ENCODE data around the gene VGLL4.
A peak's percentile ranks its signal among the peaks of the same experiment; 100 is the strongest.
"Not testable (repeated sequence)": the region's sequence is repeated elsewhere in the genome, so short reads cannot be mapped to it uniquely, and the experiment has no call there.

The VGLL4 gene

DNA sequence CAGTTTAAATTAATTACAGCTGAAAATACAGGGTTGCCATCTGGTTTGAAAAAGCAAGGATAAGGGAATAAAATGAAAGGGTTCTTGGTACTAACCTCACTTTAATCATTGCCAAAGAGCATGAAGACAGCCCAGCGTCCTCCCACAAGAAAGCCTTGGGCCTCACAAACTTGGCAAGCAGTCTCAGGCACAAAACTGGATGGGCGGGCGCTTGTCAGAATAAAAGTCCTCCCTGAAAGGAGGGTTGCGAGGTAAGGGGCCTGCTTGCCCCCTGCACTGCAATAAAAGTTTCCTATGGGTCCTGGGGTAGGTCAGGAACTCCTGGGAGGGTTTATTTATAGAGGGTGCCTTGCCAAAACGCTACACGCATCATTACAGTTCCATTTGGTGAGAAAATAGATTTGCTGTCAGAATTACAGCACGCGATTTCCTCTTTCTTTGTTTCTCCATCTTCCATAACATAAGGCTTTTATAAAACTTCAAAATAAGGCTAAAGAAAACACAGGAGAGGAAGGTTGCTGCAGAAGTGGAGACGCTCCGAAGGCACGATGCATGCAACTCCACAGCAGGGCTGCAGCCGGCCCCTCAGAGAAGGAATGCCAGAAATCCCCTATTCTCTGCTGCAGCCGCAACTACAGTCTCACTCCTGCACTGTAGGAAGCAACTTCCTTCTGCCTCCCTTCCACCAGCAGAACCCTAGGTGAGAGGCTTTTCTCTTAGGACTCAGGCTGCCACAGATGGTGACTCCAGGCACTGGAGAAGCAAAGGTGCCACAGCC is 61.3 kb downstream of the VGLL4 start:
- DNase-seq = peak in 2 of 6 experiments; percentile 7 to 16

DNA sequence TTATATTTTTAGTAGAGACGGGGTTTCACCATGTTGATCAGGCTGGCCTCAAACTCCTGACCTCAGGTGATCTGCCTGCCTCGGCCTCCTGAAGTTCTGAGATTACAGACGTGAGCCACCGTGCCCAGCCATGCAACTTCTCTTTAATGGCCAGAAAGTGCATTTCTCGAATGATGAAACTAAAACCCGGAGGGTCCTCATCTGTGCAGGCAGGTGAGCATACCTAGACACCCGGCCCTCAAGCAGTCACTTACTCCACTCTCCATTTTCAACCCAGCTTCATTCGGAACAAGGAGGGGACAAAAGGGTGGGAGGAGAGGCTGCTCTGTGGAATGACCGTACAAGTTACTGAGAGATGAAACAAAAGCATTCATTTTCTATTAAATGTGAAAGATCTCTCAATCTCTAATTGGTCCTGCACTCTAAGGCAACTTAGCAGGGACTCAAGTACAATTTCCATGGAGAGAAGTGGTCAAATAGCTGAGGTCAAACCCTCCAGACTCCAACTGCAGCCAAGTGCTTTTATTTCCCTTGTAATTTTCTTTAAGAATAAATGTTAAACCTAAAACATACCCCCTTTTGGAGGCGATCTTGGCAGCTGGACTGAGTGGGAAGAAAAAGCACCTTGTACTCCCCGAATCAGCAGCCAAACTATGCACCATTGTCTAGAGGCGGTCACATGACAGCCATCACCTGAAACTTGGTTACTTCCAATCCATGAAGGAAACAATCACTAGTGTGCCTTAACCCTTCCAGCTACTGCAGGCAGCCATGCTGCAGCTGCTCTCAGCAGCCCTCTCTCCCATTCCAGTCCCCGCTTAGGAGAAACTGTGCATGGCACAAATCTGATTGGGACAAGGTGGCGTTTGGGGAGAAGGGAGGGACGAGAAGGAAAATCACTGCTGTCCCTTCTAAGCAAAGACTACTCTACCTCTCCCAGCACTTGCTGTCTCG is 62.2 kb downstream of the VGLL4 start:
- DNase-seq = no peak

DNA sequence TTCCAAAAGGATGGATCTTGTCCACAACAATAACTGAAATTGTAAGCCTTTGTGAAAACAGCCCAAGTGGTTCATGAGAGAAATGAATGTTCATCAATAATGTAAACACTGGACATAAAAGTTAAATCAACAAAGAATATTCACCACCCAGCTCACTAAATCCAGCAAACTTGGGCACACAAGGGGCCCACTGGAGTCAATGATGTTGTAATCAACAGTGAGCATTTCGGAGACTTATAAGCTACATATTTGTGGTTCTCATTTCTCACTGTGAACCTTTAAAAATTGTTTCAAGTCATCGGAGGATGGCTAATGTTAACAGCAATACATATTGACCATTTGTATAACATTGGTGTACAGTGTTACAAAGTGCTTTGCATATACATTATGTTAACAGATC is 63.1 kb downstream of the VGLL4 start:
- DNase-seq = no peak

DNA sequence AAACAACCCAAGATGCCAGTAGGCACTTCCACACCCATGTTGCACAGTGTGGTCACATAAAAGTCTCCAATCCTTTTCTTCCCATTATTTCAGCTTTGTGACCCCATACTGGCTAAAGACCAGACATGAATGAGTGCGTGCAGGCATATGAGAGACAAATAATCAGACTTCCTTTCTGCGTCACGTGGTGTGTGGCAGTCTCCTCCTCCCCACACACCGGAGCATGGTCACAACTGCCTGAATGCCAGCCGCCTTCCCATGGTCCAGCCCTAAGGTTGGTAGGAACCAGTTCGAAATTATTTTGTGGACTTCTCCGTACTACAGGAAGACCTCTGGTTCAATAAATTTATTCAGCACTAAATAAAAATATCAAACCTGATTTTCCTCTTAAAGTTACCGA is 65.5 kb downstream of the VGLL4 start:
- DNase-seq = no peak

DNA sequence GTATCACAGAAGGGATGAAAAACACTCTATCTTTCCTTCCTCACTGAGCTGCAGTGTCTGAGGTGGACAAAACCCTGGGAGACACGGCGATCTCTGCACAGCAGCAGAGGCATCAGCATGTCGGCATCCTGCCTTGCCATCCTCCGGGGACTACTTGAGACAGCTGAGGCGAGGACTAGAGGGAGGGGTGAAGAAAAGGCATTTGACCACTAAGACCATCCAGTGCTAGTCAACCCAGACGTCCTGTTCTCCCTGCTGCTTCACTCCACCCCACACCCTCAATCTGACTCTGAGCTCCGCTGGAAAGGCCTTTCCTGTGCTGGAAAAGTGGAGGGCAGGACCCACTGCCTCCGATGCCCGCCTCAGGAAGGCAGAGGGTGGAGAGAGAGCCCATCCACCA is 67.3 kb downstream of the VGLL4 start:
- DNase-seq = no peak

DNA sequence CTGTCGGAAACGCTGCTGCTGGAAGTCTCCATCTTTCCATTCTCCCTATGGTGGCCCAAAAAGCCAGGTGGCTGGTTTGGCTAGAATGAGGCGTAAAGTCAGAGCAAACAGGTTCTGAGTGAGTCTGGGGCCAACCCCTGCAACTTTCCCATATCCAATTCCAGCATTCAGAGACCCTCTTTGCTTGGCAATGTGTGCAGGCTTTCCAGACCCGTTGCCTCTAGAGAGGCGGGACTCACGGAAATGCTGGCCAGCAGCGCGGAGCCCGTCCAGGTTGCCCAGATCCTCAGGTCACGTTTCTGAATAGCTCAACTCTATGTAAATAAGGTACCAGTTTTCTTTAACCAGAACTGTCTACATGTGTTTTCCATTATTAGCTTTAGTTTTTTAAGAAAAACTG is 68.0 kb downstream of the VGLL4 start:
- DNase-seq = no peak

DNA sequence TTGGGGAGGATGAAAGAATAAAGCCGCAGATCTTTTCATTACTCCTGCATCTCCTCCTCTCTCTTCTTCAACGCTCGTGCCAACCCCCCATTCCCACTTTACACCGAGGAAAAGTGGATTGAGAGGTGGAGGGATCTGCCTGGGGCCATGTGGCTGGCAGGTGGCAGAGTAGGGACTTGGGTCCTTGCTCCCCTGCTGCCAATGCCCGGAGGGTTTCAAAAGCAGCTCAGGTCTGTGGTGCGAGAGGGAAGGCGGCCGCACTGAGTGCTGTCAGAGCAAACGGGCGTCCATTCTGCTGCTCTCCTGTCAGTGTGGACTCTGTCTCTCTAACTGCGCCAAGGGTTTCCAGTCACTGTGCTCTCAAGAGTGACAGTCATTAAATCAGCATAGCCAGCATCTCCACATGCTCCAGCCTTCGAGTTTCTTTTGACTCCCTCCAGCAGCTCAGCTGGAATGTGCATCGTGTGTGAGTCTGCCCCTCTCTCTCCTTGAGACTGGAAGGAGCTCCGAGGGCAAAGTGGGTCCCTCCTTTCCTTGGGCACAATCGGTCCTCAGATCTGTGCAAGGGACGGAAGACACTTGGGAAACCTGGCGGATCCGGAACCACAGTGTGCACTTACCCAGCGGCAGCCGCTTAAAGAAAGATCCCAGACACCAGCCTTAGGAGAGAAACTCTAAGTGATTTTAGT is 68.6 kb downstream of the VGLL4 start:
- no peak for DNase-seq

DNA sequence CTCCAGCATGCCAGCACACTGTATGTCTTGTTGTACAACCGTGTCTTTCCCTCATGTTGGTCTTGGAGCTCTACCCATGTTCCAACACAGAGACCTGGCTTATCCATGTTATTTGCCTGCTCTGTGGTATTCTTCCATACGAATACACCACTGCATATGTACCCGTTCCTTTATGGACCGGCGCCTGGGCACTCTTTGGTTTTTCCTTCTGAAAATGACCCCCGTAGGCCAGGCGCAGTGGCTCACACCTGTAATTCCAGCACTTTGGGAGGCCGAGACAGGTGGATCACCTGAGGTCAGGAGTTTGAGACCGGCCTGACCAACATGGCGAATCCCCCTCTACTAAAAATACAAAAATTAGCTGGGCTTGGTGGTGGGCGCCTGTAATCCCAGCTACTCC is 71.1 kb downstream of the VGLL4 start:
- not testable (repeated sequence) for DNase-seq

DNA sequence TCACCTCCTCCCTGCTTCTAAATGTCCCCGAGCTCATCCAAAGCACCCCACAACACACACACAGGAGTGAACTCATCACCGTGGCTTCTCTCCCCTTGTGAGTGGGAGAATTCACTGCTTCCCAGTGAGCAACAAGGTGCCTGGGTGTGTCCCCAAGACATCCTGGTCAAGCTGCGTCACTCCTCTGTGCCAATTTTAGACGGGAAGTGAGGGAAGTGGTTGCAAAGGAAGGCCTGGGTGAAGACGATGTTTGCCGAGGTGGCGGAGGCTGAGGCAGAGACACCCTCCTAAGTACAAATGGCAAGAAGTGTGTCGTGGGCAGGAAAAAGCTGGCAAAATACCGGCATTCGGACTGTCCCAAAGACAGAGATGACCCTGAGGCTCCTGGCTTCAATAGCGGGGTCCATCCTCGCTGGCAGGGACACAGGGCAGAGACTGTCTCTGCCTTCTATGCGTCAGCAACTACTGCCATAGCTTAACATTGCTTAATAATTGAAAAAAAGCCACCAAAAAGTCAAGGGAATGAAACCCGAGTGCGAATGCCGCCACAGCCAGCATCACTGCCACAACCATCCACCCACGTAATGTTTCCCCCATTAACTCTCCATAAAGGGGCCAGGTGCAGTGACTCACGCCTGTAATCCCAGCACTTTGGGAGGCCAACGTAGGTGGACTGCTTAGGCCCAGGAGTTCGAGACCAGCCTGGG is 72.8 kb downstream of the VGLL4 start:
- DNase-seq = no peak

DNA sequence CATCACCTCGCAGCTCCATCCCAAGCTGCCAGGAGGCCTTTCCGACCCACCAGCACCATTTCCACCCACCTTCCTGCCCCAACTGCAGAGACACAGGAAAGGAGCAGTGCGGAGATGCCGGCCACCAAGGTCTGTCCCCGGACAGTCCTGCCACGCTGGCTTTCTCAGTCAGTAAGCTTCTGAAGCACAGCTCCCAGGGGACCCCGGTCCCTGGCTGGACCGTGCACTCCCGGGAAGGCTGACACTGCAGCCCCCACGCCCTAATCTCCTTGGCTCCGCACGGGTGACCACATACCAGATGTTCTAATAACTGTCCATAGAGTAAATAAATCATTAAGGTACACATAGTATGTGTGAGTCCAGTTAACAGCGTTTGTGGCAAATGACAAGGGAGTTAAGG is 73.5 kb downstream of the VGLL4 start:
- no peak for DNase-seq

DNA sequence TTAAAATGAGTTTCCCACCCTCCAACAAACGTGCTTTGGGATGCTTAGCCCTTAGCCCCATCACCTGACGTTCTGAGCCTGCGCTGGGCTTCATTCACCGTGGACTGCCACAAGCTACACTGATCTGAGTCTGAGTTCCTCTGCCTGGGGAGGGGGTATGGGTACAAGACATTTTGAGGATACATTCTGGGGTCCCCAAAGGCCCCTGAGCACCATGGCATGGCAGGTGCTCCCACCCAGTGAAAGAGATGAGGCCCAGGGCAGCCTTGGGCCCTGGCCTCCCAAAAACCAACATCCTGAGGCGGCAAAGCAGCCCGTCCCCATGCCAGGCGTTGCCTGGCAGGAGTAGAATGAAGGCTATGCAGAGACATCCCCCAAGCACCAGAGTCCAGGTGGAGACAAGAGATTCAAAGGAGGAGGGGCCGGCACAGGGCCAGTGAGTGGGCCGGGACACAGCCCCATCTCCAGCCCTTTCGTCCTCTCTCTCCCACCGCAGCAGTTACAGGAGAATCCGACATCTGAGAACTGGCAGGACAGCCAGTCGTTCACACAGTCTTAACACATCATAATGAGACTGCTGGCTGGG is 74.5 kb downstream of the VGLL4 start:
- DNase-seq = no peak

DNA sequence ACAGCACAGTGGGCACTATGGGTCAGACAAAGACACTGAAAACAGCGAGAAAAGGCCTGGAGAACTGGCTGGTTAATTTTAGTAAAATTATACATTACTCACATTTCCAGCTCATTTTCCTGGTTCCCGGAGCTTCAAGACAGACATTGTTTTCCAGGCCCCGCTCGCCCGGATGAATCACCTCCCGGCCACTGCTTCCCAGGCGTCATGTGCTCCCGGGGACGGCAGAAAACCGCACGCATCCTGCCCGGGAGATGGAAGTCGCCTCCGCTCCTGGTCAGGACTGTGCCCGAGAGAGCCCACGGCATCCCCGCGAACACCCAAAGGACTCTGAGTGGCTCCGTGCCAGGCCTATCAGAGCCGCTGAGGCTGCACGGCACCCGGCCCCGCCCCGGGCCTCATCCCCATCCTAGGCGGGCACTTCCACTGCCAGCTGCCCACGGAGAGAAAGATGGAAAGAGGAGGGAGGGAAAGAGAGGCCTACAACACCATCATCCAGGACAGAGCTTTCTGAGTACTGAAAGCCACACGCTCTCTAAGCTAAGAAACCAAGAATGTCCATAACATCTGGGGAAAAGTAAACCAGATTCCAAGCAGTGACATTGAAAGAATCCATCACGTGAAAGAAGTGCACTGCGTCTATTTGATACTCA is 75.1 kb downstream of the VGLL4 start:
- DNase-seq = no peak

DNA sequence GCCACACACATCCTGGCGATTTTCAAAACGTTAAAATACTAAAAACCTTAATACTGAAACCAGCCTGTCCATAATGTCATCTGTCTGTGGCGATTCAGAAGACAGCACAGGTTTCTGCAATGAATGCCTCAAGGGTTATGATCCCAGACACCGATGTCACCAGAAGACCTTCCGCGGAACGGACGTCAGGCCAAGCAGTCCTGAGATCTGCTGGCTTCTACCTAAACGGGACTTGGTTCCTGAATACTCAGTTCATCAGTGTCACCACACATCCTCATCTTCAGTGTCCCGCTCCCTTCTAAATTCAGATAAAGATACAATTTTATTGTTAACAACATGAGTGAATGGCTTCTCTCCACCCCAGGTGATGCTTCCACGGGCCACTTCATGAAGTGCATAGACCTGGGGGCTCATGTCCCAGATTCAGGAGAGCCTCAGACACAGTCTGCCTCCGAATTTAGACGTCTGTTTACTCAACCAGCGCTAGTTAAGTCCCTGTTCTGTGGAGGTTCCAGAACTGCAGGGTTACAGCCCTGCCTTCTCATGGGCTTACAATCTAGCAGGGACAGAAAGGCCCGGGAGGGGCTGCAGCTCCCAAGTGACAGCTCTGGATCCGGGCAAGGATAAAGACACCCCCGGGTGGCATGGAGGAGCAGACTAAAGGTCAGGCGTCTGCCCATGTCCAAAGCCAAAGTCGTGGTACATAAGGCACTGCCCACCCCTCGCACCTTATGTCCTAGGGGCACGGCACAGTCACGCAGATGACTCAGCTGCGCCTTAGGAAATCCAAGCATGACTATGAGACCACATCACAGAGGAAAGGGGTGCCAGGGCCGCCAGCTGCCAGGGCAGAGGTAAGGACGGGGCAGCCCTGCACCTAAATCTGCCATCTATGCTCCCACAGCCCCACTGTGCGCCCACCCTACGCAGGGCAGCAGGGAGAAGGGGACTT is 75.9 kb downstream of the VGLL4 start:
- DNase-seq = no peak

DNA sequence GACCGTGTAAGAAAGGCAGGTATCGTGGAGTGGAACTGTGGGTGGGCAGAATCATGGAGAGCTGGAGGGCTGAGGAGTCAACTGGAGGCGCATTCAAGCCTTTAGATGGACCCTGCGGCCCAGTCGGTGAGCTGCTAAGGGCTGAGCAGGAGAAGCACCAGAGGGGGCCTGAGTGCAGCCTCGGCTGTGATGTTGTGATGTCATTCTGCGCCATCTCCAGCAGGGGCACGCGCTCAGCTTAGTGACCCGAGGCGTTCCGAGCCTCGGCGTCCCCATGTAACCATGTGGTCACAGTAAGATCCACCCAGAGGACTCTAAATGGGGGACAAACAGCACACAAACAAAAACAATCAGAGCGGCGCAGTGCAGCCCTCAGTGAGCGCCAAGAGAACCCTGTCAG is 76.8 kb downstream of the VGLL4 start:
- no peak for DNase-seq

DNA sequence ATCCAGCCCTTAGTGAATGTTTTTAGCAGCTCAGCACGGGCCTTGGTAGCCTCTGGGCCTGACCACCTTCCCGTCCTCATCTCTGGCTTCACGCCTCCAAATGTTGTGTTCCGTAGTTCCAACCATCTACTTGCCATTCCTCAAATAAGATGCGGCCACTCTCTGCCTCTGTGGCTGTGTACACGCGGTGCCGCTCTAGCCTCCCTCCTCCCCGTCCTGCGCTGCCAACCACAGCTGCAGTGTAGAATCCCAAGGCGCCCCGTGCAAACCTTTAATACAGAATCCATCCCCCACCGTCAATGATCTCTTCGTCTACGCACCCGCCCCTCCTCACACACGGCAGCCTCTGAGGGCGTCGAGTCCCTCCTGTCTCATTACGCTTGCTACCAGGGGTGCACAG is 77.2 kb downstream of the VGLL4 start:
- no peak for DNase-seq

DNA sequence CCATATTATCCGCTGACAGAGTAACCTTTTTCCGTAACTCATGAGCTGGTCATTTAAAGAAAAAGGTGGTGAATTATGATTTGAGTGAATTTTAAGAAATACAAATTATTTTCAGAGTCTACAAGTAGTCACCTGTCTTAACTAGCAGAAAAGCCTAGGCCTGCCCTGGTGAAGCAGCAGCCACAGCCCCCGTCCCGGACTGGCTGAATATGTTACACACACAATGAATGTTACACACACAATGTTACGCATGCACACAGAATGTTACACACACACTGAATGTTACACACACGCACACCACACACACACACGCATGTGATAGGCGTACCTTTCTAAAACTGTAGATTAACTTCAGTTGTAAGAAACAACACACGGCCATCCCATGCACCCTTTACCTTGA is 77.8 kb downstream of the VGLL4 start:
- DNase-seq = no peak

DNA sequence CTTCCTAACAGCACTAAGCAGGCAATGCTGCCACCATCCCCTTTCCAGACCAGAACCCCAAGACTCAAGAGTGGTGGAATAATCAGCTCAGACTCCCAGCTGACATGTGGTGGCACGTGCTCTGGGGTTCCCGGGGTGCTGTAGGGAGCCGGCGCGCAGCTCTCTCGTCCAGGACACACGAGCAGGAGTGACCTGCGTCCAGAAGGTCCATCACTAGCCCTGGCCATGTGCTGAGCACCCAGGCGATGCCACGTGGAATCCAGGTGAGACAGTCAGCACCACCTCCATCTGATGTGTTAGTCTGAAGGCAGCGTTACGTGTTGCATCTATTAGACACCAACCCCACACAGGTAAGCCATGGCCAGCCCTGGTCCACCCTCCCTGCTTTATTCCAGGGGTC is 78.2 kb downstream of the VGLL4 start:
- no peak for DNase-seq

DNA sequence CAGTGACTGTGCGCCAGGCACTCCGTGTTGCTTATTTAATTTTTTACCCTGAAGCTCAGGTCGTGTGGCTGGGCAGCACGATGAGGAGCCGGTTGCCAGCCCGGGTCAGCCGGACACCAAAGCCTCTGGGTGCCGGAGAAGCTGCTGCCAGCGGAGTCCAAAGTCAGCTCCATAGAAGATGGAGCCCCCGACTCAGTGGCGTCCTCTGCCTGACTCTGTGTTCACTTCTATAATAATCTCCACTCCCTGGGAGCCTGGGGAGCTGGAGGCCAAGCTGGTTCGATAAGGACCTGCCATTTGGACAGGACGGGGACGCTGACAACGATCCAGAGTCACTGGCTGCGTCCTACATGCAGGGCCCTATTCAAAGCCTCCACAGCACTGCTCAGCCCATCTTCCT is 78.6 kb downstream of the VGLL4 start:
- no peak for DNase-seq

DNA sequence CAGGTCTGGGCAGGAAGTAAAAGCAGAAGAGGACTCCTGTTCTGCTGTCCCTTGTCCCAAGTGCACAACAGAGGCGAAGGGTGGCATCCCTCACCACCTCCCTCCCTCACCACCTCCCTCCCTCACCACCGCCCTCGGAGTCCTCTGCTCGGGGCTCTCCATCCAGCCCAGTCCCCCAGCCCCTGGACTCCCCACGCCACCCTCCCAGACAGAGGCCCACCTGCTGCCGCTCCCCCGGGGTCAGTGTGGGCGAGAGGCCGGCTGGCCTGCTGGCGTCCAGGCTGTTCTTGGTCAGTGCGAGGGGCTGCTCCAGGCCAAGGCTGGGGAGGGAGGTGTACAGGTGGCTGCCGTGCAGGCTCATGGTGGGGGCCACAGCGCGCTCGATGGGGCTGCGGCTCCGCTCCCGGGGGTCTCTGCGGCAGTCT is 79.1 kb downstream of the VGLL4 start:
- no peak for DNase-seq

DNA sequence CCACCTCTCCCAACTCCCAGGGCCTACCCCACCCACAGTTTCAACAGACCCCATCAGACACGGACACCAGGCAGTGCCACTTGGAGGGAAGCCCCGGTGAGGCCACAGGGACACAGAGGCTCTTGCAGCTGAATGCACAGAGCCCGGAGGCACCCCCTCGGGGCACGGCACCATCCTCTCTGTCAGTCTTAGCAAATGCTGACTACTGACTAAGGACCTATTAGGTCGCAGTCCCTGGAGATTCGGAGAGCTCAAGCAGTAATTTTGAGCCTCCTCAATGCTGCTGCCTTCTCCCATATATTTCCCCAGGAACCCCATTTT is 79.9 kb downstream of the VGLL4 start:
- no peak for DNase-seq

All from stimulated activated naive CD4-positive, alpha-beta T cell (primary cell).